Astrocyte of the spinal cord (primary cell): ENCODE data around the gene TRIM17.

ENCODE experiments used
- DNase-seq: peaks from one replicate; pipeline ENCODE4 v3.0.0; 2011; ENCODE audit warnings: low read depth, low spot score
- H3K4me3 ChIP-seq: 2 replicates; pipeline ENCODE4 v1.5.1; 2011; ENCODE audit warnings: low read depth, mild to moderate bottlenecking, low read length, moderate library complexity
- in situ Hi-C: cut with HindIII; loops from 2 replicates; pipeline ENCODE4 v1.10.0; 2017; ENCODE audit warnings: low sequenced_read_pairs
- TF ChIP-seq, protein P1 (sequence below): IDR thresholded peaks from 2 replicates; pipeline ENCODE4 v1.5.1; 2012; ENCODE audit warnings: low read depth, mild to moderate bottlenecking, low read length, inconsistent platforms

Gene TRIM17

DNA sequence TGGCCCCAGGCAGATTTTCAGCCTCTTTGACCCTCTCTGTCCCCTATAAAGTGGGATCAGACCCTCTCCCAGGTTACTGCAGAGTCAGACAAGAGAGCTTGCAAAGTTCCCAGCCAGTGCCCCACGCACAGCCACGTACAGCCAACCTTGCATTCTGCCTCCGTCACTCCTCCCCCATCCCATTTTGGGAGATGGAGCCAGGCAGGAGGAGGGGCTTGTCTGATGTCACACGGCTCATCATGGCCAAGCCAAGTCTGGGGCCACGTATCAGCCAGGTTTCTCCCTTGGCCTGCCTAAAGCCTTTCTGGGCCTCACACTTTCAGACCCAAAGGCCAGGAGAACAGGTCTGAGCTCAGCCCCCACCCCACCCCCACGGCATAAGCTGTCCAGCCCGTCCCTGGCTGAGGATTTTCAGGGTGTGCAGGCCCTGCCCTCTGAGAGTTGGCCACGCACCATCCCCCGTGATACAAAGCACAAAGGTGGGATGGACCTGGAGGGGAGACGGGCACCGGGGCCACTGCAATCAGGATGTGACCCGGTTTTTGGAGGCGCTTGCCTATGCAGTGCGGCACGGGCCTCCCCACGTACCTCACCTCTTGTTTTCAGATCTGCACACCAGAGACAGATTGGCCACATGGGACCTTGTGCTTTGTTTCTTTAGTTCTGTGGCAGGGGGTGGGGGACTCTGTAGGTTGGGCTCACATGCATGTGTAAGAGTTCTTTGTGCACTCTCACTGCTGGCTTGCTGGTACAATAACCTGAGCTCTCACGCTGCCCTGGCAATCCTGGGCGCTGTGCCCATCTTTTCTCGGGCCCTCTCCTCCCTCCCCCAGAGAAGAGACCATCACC lies 57.7 kb downstream of the TRIM17 start:
- in situ Hi-C loops, result no loop called here
- TF ChIP-seq, protein P1, sequence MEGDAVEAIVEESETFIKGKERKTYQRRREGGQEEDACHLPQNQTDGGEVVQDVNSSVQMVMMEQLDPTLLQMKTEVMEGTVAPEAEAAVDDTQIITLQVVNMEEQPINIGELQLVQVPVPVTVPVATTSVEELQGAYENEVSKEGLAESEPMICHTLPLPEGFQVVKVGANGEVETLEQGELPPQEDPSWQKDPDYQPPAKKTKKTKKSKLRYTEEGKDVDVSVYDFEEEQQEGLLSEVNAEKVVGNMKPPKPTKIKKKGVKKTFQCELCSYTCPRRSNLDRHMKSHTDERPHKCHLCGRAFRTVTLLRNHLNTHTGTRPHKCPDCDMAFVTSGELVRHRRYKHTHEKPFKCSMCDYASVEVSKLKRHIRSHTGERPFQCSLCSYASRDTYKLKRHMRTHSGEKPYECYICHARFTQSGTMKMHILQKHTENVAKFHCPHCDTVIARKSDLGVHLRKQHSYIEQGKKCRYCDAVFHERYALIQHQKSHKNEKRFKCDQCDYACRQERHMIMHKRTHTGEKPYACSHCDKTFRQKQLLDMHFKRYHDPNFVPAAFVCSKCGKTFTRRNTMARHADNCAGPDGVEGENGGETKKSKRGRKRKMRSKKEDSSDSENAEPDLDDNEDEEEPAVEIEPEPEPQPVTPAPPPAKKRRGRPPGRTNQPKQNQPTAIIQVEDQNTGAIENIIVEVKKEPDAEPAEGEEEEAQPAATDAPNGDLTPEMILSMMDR, result no peak

DNA sequence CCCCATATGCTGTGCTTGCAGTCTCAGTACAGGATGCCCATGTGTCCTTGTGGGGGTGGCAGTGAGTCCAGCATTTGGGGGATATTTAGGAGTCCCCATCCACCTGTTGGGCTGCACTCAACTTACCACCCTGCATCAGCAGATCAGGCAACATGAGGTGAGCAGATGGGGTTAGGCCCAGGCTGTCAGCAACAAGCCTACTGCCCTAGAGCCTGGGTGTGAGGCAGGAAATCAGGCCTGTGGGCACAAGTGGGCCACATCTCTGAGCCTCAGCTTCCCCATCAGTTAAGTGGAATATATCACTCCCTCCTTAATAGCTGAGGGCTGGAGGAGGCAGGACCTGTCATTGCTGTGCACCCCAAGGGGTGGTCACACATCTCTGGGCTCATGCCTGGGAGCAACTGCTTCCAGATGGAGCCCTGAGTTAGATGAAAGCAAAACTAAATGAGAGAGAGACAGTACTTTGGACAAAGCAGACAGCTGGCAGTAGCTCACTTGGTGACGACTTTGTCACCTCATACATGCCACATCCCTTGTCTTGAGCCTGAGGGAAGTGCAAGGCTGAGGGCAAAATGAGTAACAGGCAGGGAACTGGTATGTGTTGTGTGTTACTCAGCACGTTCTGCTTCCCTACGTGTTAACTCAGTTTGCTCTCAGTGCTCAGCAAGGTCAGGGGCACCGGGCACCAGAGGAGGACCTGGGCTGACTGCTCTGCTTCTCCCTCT lies 58.5 kb downstream of the TRIM17 start:
- DNase-seq, result no peak
- in situ Hi-C loops, result no loop called here
- no peak overlapping the region for H3K4me3 ChIP-seq
- TF ChIP-seq, protein P1, result no peak

More for the DNA sequence above, 57.7 kb downstream of the TRIM17 start:
- no peak overlapping the region for H3K4me3 ChIP-seq
- no peak for DNase-seq
